ENCODE data around the gene MT2A. TPM values are rescaled to one million over a fixed set of nuclear protein-coding genes. Genes with fewer than 3 reads are reported as not detected.

The MT2A gene
- total and polyA plus RNA-seq, 2 experiments from 2014 or later = 70.3 to 1,143 TPM

DNA sequence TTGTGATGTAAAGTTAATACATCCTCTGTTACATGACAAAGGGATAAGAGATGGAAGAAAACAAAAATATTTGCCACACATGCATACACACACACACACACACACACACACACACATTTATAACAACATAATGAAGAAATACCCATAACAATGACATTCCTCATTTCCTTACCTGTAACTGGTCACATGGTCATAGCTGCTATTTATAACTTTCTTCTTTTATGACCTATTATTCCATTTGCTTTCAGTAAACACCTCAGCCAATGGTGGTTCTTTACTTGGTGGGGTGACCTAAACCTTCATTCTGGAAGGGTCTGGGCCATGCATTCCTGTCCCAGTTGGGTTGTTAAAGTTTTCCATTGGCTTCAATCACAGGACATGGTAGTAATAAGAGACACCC lies 5.3 kb downstream of the MT2A start:
- no peak for DNase-seq (ENCODE audit: low spot score)
- H3K36me3 ChIP-seq (replicated peaks; ENCODE audit: insufficient read depth, low read depth) = no peaks in the 10 kb centered on the region
- TF ChIP-seq, protein P1, sequence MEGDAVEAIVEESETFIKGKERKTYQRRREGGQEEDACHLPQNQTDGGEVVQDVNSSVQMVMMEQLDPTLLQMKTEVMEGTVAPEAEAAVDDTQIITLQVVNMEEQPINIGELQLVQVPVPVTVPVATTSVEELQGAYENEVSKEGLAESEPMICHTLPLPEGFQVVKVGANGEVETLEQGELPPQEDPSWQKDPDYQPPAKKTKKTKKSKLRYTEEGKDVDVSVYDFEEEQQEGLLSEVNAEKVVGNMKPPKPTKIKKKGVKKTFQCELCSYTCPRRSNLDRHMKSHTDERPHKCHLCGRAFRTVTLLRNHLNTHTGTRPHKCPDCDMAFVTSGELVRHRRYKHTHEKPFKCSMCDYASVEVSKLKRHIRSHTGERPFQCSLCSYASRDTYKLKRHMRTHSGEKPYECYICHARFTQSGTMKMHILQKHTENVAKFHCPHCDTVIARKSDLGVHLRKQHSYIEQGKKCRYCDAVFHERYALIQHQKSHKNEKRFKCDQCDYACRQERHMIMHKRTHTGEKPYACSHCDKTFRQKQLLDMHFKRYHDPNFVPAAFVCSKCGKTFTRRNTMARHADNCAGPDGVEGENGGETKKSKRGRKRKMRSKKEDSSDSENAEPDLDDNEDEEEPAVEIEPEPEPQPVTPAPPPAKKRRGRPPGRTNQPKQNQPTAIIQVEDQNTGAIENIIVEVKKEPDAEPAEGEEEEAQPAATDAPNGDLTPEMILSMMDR (IDR thresholded peaks at IDR 0.05; ENCODE audit: poor library complexity) = no peak
- no peak for TF ChIP-seq EZH2phosphoT487 (IDR thresholded peaks at IDR 0.05; ENCODE audit: low read depth, severe bottlenecking, unreplicated experiment)
- no peak for TF ChIP-seq EZH2 (IDR thresholded peaks at IDR 0.05; ENCODE audit: borderline replicate concordance)
- H3K4me2 ChIP-seq = no peak overlapping the region
- H3K9me2 ChIP-seq (replicated peaks; ENCODE audit: insufficient read depth) = no peaks in the 10 kb centered on the region
- H3K79me2 ChIP-seq = no peaks in the 10 kb centered on the region
- peaks cover 9% of the 10 kb centered on the region for H3K4me1 ChIP-seq (ENCODE audit: insufficient read depth)
- no peak overlapping the region for H3K27ac ChIP-seq
- no peaks in the 10 kb centered on the region for H4K20me1 ChIP-seq (ENCODE audit: insufficient read depth, poor library complexity, severe bottlenecking)
- H3K4me3 ChIP-seq = no peak overlapping the region
- H2AFZ ChIP-seq = no peak overlapping the region
- H3K27me3 ChIP-seq = peaks cover 31% of the 10 kb centered on the region
- no peaks in the 10 kb centered on the region for H3K9me3 ChIP-seq (ENCODE audit: low read depth)

DNA sequence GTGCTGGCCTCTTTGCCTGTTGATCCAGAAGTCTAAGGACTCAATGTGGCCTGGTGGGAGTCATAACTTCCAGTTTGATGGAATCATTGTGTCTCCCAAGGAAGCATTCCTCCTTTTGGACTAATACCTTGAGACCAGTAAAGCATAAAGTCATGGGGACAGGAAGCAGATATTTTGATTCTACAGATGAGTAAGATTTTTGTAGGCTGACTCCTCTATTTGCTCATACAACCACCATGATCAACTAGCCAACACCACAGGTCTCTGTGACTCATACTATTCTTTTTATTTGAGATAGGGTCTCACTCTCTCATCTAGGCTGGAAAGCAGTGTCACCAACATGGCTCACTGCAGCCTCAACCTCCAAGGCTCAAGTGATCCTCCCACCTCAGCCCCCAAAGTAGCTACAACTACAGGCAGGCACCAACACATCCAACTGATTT lies 6.2 kb downstream of the MT2A start:
- Histone ChIP-seq H3K4me1 (ENCODE audit: insufficient read depth) (peaks cover under 1% of the 10 kb centered on the region), H3K4me2 (no peak overlapping the region), H3K79me2 (no peaks in the 10 kb centered on the region)

DNA sequence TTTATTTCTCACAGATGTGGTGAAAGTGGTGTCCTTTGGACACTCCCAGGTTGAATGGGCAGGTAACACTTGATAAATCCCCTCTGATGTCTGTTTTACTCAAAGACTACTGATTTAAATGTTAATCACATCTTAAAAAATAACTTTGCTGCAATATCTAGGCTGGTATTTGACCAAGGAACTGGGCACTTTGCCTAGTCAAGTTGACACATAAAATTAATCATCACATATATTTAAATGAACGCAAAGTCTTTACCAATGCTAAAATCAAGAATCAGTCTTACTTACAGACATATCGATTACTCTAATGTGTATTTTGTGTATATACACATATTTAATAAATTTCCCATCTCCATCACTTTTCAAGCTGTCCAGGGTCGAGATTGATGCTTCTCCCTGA lies 7.0 kb downstream of the MT2A start:
- H3K4me2 ChIP-seq = no peak overlapping the region

More for the DNA sequence above, 6.2 kb downstream of the MT2A start:
- H3K27me3 ChIP-seq = peaks cover 39% of the 10 kb centered on the region
- H4K20me1 ChIP-seq (ENCODE audit: insufficient read depth, poor library complexity, severe bottlenecking) = no peaks in the 10 kb centered on the region
- no peak overlapping the region for H3K27ac ChIP-seq
- no peaks in the 10 kb centered on the region for H3K36me3 ChIP-seq (replicated peaks; ENCODE audit: insufficient read depth, low read depth)
- H2AFZ ChIP-seq = no peak overlapping the region
- no peak overlapping the region for H3K4me3 ChIP-seq
- no peak for TF ChIP-seq EZH2phosphoT487 (IDR thresholded peaks at IDR 0.05; ENCODE audit: low read depth, severe bottlenecking, unreplicated experiment)
- TF ChIP-seq EZH2 (IDR thresholded peaks at IDR 0.05; ENCODE audit: borderline replicate concordance) = no peak
- TF ChIP-seq, protein P1 (IDR thresholded peaks at IDR 0.05; ENCODE audit: poor library complexity) = no peak
- H3K9me2 ChIP-seq (replicated peaks; ENCODE audit: insufficient read depth) = no peaks in the 10 kb centered on the region
- H3K9me3 ChIP-seq (ENCODE audit: low read depth) = no peaks in the 10 kb centered on the region
- DNase-seq (ENCODE audit: low spot score) = no peak

More for the DNA sequence above, 7.0 kb downstream of the MT2A start:
- 86% methylated on average over 3 of the region's 3 CpGs for WGBS (ENCODE audit: low lambda C conversion rate, missing lambda C conversion rate)
- H3K27me3 ChIP-seq = peaks cover 47% of the 10 kb centered on the region
- DNase-seq (ENCODE audit: low spot score) = no peak
- no peaks in the 10 kb centered on the region for H3K9me3 ChIP-seq (ENCODE audit: low read depth)
- no peak overlapping the region for H3K27ac ChIP-seq
- H3K79me2 ChIP-seq = no peaks in the 10 kb centered on the region
- no peaks in the 10 kb centered on the region for H3K9me2 ChIP-seq (replicated peaks; ENCODE audit: insufficient read depth)
- H3K4me1 ChIP-seq (ENCODE audit: insufficient read depth) = no peaks in the 10 kb centered on the region
- no peaks in the 10 kb centered on the region for H4K20me1 ChIP-seq (ENCODE audit: insufficient read depth, poor library complexity, severe bottlenecking)
- no peak overlapping the region for H3K4me3 ChIP-seq
- H3K36me3 ChIP-seq (replicated peaks; ENCODE audit: insufficient read depth, low read depth) = no peaks in the 10 kb centered on the region
- no peak for TF ChIP-seq EZH2 (IDR thresholded peaks at IDR 0.05; ENCODE audit: borderline replicate concordance)
- TF ChIP-seq, protein P1 (IDR thresholded peaks at IDR 0.05; ENCODE audit: poor library complexity) = no peak
- TF ChIP-seq EZH2phosphoT487 (IDR thresholded peaks at IDR 0.05; ENCODE audit: low read depth, severe bottlenecking, unreplicated experiment) = no peak
- H2AFZ ChIP-seq = no peak overlapping the region
